GM21576 (cell line): ENCODE results near the gene TMEM250.

ENCODE experiments used
- ATAC-seq: cut with Tn5 transposase; IDR thresholded peaks from one replicate; pipeline ENCODE4 v1.9.1; 2021; ENCODE audit warnings: mild to moderate bottlenecking, moderate library complexity; ENCODE audit not compliant: unreplicated experiment

TMEM250 gene

DNA sequence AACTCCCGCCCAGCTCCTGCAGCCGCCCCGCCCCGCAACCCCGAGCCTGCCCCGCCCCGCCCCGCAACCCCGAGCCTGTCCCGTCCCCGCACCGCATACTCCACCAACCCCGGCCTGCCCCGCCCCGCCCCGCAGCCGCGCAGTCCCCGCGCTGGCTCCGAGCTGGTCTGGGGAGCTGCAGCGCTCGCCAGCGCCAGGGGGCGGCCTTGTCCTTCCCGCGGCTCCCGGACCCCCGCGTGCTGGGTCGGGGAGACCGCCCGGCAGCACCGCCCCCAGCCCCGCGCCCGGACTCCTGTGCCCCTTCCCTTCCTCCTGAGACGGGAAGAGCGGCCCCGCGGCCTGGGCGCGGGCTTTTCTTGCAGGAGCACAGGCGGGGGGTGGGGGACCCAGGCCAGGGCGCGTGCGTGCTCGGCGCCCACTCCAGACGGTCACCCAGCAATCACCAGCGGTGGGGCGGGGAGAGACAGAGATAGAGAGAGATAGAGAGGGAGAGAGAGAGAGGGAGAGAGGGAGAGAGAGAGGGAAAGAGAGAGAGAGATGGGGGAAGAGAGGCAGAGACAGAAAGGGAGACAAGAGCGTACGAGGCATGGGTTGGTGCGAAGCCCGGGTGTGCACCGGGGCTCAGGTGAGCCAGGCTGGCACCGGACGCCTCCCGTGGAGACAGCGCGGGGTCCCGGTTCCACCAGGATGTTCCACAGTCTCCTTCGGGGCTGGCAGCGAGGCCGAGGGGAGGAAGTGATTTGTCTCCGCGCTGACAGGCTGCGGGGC lies 14.7 kb upstream of the TMEM250 start:
- no peak for ATAC-seq

DNA sequence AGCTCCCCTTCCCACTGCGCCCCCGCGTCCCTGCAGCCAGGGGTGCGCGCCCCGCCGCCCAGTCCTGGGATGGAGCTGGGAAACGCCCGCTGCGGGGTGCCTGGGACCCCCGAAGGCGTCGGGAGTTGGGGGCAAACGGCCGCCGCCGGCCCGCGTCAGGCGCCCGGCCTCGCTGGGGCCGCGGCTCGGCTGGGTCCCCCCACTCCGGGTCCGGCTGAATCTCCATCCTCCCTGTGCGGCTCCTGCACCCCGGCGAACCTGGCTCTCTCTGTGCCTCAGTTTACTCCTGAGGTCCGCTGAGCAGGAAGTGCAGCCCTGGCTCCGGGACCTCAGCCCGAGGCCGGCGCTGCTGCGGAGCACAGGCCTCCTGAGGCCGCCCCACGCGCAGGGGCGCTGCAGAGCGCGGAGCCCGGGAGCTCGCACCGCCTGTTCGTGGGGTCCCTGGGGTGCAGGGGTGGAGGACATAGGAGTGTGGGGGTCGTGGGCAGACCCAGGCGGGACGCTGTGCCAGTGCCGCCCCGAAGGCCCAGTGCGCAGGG lies 13.9 kb upstream of the TMEM250 start:
- no peak for ATAC-seq

DNA sequence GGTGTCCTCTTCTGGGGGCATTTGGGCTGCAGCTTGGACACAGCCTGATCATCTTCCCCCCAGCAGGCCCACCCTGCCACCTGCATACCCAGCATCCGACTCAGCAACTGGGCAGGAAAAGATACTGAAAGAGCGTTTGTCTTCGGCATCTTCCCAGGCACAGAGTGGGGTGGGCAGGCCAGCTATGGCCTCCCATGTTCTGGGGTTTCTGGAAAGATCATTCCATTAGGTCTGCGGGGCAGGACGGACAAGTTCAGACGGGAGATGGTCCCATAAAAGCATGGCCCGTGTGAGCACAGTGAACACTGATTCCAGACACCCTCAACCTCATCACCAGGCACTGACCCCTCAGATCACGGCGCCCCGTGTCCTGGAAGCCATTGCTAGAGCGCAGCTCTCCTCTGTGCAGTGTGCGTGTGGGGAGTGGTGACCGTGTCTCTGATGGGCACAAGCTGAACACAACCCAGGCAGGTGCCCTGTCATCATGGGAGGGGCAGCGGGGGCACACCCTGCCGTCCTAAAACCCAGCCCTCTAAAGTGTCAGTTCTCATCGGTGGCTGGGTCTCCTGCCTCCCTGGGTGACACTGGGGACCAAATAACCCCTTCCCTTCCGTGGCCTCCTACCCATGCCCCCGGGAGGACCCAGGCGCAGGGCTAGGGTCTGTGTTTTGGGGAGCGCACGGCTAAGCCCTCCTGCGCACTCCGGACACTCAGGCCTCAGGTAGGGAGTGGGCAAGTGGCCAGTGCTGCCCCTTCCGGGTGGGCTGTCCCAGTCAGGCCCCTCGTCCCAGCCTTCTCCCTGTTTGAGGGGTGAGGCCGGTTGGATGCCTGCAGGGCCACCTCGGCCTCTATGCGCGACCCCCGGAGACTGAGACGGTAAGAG lies 13.2 kb upstream of the TMEM250 start:
- no peak for ATAC-seq

DNA sequence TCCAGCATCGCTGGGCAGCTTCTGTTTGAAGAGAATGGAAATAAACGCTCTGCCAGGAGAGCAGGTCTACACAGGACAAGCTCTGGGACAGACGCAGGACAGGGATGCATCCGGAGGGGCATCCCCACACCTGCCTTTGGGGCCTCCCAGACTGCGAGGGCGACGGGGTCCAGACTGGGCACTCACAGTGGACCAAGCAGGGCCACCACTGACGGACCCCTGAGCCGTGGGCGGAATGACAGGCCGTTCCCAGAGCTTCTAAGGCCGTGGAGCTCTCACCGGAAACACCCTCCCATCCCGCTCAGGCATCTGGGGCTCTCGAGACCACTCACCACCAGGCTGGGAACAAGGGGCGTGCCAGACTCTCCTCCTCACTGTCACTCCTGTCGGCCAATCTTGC lies 10.5 kb upstream of the TMEM250 start:
- ATAC-seq: no peak

DNA sequence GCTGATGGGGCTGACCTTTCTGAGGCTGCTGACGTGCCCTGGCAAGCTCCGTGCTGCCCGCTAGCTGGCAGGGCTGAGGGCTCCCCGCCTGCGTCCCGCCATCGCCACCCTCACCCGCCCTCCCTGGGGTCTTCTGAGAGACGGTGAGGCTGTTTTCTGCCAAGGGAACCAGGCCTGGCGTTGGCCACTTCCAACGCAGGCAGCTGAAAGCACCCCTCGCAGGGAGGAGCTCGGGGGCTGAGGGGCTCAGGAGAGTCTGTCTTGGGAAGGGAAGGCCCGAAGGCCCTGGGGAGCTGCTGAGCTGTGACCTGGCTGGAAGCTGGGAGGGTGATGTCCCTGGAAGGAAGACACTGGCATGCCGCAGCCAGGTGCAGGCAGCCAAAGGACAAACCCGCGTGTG lies 9.8 kb upstream of the TMEM250 start:
- no peak for ATAC-seq

DNA sequence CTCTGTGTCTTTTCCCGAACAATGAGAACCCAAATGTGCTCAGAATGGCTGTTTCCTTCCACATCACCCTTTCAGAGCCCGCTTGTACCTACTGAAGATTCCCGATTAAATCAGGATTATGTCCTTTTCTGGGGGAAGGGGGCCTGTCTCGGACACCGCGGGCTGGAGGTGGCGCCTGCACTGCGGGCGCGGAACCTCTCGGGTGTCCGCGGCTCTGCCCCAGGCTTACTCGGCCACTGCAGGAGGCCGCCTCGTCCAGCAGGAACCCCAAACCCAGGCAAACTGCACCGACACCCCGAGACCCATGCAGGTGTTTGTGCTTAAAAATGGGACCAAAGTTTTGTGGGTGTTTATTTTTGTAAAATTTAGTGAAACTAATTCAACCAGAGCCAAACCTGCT lies 8.6 kb upstream of the TMEM250 start:
- ATAC-seq: no peak

DNA sequence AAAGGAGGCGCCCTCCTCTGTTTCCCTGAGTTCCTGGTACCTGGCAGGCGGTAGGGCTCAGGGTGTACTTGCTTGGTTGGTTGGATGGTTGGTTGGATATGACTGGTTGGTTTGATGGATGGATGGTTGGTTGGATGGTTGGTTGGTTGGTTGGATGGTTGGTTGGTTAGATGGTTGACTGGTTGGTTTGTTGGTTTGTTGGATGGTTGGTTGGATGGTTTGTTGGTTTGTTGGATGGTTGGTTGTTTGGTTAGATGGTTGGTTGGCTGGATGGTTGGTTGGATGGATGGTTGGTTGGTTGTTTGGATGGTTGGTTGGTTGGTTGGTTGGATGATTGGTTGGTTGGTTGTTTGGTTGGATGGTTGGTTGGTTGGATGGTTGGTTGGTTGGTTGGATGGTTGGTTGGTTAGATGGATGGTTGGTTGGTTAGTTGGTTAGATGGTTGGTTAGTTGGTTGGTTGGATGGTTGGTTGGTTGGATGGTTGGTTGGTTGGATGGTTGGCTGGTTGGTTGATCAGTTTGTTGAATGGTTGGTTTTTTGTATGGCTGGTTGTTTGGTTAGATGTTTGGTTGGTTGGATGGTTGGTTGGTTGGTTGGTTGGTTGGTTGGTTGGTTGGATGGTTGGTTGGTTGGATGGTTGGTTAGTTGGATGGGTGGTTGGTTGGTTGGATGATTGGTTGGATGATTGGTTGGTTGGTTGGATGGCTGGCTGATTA lies 6.5 kb upstream of the TMEM250 start:
- ATAC-seq: no peak

DNA sequence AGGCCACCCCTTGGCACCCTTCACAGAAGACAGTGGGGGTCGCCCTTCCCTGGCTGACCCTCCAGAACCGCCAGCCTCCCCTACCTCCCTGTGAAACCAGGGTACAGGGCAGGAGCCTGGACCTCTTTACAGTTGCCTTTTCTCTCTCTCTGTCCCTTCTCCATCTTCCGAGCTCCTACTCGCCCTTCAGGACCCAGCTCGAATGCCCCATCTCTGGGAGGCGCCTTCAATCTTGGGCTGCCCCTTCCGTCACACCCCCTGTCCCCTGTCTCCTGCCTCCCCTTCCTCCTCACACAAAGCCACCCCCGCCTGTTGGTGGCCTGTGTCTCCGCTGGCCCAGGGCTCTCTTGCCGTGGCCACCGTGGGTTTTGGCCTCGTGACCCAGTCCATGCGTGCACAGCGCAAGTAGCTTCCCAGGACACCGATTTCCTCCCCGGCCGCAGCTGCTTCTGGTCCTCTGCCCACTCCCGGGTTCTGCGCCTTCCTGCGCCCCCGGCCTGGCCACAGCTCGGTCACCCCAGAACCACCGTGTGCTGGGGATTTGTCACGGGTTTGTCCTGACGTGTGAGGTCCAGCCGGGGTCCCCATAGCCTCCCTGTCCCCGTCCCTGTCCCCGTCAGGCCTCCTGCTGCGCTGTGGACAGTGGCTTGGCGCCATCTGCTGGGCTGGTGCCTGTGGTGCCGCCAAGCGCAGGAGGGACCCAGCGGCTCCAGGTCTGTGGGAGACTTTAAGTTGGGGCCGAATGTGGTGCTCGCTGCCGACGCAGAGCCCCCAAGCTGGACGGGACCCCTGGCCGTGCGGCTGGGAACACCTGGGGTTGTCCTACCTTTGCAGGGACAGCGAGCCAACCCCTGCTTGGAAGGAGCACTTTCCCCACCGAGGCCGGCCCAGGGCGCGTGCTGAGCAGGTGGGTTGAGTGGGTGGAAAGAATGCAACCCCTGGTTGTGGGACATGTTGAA lies 4.0 kb upstream of the TMEM250 start:
- ATAC-seq: no peak

DNA sequence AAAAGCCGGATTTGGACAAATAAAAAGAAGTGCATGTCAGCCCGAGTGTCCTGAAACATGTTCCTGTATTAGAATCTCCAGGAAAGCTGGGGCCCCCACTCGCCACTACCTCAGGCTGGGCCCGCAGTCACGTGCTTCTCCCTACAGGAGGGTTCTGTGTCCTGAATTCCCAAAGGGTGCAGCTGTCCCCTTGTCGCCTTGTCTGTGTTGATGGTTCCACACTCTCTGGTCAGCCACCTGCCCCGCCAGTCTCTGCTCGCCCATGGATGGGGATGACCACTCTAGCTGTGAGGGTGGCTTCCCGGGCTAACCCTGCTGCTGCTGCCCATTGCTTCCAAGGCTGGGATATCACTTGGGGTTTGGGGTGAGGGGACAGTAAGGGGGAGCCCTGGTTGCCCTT lies 3.1 kb upstream of the TMEM250 start:
- ATAC-seq: no peak

DNA sequence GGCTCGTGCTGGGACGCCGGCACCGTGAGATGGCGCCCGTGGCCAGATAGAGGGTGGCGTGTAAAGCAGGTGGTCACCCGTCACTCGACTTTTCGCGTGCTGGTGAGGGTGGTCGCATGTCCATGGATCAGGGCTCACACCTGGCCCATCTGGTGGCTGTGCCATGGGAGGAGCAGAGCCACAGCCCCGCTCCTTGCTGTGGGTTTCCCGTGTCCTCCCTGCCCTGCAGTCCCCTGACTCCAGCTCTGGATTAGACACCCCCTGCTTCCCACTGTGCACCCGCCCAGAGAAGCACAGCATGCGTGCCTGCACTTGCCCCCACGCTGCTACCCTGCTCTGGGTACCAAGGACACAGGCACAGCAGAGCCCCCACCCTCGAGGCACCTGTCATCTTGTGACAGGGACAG lies 1.8 kb upstream of the TMEM250 start:
- ATAC-seq: no peak

DNA sequence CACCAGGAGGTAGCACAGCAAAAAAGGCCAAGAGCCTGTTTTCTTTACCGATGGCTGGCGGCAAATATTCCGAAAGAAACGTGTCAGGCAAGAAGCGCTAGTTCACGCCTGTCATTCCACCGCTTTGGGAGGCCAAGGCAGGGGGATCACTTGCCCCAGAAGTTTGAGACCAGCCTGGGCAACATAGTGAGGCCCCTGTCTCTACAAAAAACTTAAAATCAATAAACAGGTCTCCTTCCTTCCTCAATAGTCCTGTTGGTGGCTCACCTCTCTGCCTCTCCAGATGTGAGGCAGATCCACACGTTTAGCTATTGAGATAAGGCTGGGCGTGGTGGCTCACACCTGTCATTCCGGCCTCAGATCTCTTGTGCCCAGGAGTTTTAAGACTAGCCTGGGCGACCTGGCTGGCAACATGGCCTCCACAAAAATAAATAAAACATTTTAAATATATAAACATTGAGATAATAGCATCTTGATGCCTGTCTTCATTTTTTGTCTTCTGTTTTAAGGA lies 1.3 kb upstream of the TMEM250 start:
- no peak for ATAC-seq

DNA sequence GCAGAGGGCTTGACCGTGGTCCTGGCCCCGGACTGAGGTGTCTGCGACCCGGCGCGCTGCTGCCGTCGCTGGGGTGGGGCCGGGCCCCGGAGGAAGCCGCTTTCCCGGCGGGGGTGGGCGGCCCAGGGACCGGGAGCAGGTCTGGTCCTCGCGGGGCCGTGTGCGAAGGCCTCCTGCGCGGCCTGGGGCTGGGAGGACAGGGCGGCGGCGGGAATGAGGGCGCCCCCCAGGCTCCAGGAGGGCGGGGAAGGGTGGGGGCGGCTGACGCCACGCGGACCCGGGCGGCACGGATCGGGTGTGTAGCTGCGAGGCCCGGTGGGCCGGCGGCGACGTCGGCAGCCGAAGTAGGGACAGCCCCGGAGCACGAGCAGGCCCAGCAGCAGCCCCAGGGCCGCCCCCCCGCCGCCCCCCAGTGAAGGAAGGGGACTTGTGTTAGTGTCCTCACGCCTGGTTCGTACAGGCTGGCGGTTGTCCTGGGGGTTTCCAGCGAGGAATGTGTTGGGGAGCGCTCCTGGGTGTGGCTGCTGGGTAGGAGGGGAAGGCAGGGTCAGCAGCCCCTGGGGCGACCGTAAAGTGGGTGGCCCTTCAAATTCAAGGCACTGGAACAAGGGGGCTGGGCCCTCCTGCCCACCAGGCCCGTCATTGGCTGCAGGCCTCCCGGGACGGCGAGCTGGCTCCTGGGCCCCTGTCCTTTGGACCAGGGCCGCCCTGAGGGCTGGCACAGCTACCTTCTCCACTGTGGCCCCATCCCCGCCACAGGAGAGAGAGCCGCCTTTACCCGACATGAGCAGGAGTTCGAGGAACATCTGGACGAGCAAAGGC lies 597 bp upstream of the TMEM250 start:
- ATAC-seq: peak; percentile 2

DNA sequence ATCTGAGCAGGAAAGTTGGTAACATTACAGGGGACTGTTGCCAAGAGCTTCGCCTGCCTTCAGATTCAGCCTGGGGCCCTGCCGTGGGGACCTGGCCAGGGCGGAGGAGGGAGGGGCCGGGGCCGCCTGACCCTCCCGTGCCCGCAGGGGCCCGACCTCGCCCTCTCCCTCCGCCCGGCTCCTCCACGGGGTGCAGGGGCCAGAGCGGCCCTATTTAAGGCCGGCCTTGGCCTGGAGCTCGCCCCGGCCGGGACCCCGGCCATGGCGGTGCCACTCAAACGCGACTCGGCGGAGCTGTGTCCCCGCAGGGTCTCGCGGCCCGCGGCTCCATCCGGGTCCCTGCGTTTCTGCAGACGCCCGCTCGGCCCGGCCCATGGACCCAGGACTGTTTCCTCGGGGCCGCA lies 757 bp downstream of the TMEM250 start:
- ATAC-seq: peak; percentile 5

DNA sequence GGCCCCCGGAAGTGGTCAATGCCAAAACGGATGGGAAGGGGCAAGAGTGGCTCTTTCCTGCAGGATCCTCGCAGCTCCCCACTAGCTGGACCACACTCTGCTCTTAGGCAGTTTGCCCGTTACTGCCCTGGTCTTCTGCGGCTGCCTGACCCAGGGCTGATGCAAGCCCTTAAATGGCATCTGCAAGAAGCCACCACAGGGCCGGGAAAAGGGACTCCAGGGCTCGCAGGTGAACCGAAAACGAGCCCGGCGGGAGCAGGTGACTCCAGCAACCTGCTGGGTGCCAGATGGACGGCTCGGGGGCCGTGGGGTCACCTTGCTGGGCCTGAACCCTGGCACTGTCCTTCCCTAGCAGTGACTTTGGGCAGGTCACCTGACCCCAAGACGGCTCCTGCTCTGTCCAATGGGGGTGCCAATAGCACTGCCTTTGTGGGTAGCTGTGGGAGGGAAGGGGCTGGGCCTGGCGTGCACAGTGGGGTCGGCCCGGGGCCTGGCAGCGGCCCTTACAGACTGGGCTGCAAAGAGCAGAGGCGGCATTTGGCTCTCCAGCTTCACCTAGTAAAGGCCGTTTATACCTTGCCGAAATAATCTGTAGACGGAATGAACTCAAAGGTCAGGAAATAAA lies 1.3 kb downstream of the TMEM250 start:
- no peak for ATAC-seq

DNA sequence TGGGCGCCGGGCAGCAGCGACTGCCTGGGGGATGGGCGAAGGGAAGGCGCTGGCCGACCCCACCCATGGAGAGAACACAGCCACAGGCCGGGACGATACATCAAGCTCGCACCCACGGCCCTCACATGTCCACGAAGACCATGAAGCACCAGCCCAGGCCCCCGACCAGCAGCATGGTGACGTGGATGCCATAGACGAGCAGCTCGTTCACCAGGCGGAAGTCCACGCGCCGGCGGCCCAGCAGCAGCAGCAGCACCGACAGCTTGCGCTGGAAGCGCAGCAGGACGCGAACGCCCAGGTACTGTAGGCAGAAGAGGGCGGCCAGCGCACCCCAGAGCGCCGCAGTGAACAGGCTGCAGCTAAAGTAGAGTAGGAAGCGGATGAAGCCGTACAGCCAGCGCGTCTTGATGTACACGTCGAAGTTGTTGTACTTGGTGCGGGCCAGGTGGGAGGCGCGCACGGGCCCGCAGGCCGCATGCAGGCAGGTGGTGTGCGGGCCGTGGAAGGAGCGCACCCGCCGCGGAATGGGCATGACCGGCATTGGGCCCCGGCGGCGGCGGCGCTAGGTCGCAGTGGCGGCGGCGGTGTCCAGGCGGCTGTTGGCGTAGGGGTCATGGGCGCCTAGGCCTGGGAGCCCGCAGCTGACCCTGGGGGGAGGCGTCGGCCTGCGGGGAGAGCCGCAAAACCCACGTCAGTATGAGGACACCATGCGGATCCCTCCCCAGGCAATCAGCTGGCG lies 2.1 kb downstream of the TMEM250 start:
- ATAC-seq: no peak

DNA sequence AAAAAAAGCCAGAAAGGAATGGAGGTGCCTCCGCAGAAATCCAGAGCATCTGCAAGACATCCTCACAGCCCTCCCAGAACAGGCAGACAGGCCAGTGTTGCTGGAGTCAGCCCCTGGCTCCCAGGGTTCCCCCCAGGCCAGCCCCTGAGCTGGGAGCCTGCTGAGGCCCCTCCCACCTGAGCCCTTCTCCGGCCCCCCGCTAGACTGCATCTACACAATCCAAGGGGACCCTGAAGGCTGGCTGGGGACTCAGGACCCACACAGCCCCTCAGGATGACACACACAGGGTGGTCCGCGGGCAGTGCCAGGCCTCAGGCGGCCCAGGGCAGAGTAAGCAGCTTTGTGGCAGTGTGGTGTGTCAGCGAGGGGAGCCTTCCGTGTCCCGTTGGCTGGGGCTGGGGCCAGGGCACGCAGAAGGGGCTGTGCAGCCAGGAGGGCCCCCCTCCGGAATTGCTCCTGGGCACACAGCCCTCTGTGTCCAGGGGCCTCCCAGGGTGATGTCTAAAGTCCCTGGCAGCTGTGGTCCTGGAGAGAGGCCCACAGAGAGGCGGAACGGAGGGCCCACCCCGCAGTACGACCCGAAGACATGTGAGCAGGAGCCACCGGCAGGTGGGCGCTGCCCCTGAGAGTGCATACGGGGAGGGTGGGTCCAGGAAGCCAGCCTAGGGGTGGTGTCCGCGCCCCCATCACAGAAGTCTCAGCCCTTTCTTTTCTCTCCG lies 2.9 kb downstream of the TMEM250 start:
- no peak for ATAC-seq

DNA sequence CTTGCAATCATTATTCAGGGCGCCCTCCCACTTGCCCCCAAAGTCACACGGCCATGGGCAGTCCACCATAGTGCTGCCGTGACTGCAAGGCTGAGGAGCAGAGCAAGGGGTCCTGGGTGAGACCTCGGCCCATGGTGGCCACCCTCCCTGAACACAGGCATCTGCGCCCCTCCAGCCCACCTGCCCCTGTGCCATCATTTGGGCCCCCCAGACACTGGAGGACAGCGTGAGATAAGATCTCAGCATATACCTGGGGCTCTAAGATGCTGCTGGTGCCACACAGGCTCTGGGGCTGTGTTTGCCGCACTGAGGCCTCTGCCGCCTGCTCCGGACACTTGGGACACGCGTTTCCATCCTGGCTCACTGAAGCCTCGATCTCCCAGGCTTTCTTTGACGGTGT lies 3.5 kb downstream of the TMEM250 start:
- no peak for ATAC-seq
